ENCODE measurements around the gene CAMK2D. TPM values are rescaled to one million over a fixed set of nuclear protein-coding genes. Genes with fewer than 3 reads are reported as not detected.

The CAMK2D gene
- total and polyA plus RNA-seq, 2 donors (not counting 1 experiment from before 2014, with no cell fraction given) = 120 to 262 TPM

DNA sequence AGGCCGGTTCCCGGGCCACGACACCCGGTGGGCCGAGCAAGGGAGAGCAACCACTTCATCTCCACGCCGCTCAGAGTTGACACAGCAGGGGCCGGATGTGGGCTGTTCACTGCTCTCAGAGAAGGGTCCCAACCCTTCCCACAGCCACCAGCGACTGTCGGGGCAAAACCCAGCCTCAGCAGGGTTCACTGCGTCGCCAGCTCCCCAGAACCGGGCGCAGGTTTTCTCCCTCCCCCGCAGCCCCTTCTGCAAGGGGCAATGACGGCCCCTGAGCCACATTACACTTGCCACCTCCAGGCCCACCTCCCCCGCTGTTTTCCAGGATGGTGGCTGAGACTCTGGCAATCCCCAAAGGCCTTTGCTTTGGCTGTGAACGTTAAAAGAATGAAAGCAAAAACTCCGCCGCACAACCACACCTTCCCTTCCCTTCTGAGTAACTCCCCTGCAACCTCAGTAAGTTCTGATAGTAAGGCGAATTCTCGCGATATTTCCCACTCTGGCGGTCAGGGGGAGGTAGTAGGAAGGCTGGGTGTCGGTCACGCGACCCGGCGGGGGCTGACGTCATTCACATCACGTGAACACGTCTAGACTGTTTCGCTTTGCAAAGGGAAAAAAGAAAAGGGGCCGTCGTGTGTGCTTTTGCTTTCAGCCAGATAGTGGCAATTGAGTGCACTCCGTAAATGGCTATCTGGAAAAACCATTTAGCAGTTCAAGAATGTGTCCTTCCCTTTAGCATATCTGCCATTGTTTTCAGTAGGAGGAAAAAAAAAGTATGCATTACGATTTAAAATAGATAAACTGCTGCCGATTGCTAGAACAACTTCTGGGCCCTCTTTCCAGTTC, 869 bp upstream of the CAMK2D start:
- peak overlapping the region; percentile 98 for H3K4me2 ChIP-seq (ENCODE audit: extremely low read depth, insufficient read depth, low read length)
- TF ChIP-seq EZH2 (IDR thresholded peaks at IDR 0.05; ENCODE audit: low read length, missing control alignments) = no peak
- TF ChIP-seq, protein P1, sequence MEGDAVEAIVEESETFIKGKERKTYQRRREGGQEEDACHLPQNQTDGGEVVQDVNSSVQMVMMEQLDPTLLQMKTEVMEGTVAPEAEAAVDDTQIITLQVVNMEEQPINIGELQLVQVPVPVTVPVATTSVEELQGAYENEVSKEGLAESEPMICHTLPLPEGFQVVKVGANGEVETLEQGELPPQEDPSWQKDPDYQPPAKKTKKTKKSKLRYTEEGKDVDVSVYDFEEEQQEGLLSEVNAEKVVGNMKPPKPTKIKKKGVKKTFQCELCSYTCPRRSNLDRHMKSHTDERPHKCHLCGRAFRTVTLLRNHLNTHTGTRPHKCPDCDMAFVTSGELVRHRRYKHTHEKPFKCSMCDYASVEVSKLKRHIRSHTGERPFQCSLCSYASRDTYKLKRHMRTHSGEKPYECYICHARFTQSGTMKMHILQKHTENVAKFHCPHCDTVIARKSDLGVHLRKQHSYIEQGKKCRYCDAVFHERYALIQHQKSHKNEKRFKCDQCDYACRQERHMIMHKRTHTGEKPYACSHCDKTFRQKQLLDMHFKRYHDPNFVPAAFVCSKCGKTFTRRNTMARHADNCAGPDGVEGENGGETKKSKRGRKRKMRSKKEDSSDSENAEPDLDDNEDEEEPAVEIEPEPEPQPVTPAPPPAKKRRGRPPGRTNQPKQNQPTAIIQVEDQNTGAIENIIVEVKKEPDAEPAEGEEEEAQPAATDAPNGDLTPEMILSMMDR (conservative IDR thresholded peaks at IDR 0.05 in 1 of 2, IDR thresholded peaks at IDR 0.05 in 1 of 2; ENCODE audit: low read depth in 1 of 2, low read length in 2 of 2) = no peak
- H3K9ac ChIP-seq (ENCODE audit: insufficient read depth, low read length) = peak overlapping the region; percentile 91
- H3K27me3 ChIP-seq (ENCODE audit: control insufficient read depth, insufficient read depth, low read length) = no peaks in the 10 kb centered on the region
- peaks cover 36% of the 10 kb centered on the region for H3K79me2 ChIP-seq (ENCODE audit: control insufficient read depth, insufficient read depth, low read length)
- H3K4me3 ChIP-seq (replicated peaks in 1 of 4; ENCODE audit: control extremely low read depth in 1 of 4, insufficient read depth in 1 of 4, low read depth in 3 of 4, low read length in 4 of 4) = peak overlapping the region; percentile 80 to 90 (median 85)
- no peaks in the 10 kb centered on the region for H3K36me3 ChIP-seq (ENCODE audit: control insufficient read depth, insufficient read depth, low read length)
- peak overlapping the region; percentile 57 for H2AFZ ChIP-seq (ENCODE audit: low read length)
- H4K20me1 ChIP-seq (ENCODE audit: control insufficient read depth, extremely low read depth, insufficient read depth, low read length) = no peaks in the 10 kb centered on the region
- no peaks in the 10 kb centered on the region for H3K9me3 ChIP-seq (ENCODE audit: control insufficient read depth, insufficient read depth, low read depth, low read length)
- H3K27ac ChIP-seq (ENCODE audit: insufficient read depth, low read length) = peak overlapping the region; percentile 99
- peak; percentile 99 to 100 for DNase-seq (ENCODE audit: low read depth in 2 of 2)
- H3K4me1 ChIP-seq (ENCODE audit: control insufficient read depth, extremely low read depth, insufficient read depth, low read length) = no peaks in the 10 kb centered on the region

DNA sequence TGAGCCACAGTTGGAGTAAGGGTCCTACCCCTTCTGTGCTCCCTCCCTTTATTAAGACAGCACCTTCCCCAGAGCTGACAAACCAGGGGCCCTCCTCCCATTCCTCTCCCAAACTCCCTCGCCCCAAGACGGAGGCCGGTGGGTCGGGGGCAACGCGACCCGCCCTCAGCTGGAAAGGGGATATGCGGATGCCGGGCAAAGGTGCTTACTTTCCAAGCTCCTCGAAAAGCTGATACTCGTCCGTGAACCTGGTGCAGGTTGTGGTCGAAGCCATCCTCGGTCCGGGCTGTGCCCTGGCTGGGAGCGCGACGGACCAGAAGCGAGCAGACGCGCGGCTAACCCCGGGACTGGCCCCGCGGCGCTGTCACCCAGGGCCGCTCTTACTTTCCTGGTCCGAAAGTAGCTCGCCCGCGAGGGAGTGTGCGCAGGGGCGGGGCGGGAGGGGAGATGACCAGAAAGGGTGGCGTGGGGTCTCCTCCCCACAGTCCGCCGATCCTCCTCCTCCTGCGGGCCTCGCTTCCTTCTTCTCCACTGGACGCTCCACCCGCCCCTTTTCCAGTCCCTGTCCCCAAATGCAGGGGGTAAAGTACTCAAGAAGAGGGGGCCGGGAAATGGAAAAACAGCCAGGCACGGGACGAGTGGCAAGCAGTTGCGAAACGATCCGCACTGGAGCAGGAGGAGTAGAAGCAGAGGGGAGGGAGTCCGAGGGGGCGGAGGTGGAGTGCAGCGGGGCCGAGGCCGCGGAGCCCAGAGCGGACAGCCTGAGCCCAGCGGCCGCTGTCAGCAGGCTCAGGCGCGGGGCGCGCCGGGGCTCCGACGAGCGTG, 531 bp downstream of the CAMK2D start:
- Histone ChIP-seq H4K20me1 (ENCODE audit: control insufficient read depth, extremely low read depth, insufficient read depth, low read length) (no peaks in the 10 kb centered on the region), H3K36me3 (ENCODE audit: control insufficient read depth, insufficient read depth, low read length) (no peaks in the 10 kb centered on the region), H2AFZ (ENCODE audit: low read length) (peak overlapping the region; percentile 36), H3K4me2 (ENCODE audit: extremely low read depth, insufficient read depth, low read length) (peak overlapping the region; percentile 88), H3K4me1 (ENCODE audit: control insufficient read depth, extremely low read depth, insufficient read depth, low read length) (peaks cover 2% of the 10 kb centered on the region), H3K9ac (ENCODE audit: insufficient read depth, low read length) (peak overlapping the region; percentile 91), H3K27ac (ENCODE audit: insufficient read depth, low read length) (peak overlapping the region; percentile 99), H3K79me2 (ENCODE audit: control insufficient read depth, insufficient read depth, low read length) (peaks cover 48% of the 10 kb centered on the region), H3K27me3 (ENCODE audit: control insufficient read depth, insufficient read depth, low read length) (no peaks in the 10 kb centered on the region), H3K9me3 (ENCODE audit: control insufficient read depth, insufficient read depth, low read depth, low read length) (no peaks in the 10 kb centered on the region), H3K4me3 (replicated peaks in 1 of 4; ENCODE audit: control extremely low read depth in 1 of 4, insufficient read depth in 1 of 4, low read depth in 3 of 4, low read length in 4 of 4) (peak overlapping the region; percentile 80 to 95 (median 90))
- peak; percentile 73 to 86 for DNase-seq (ENCODE audit: low read depth in 2 of 2)
- TF ChIP-seq, protein P1 (conservative IDR thresholded peaks at IDR 0.05 in 1 of 2, IDR thresholded peaks at IDR 0.05 in 1 of 2; ENCODE audit: low read depth in 1 of 2, low read length in 2 of 2) = no peak
- TF ChIP-seq EZH2 (IDR thresholded peaks at IDR 0.05; ENCODE audit: low read length, missing control alignments) = no peak

Data from fibroblast of lung (primary cell).